H1 (cell line): ENCODE results near the gene MSI2.

Source experiments
- BRCA1 ChIP-seq: IDR thresholded peaks from 2 replicates; pipeline ENCODE4 v1.6.1; 2012; ENCODE audit warnings: low read depth, low read length, improper control_type of control experiment
- CHD2 ChIP-seq: IDR thresholded peaks from 2 replicates; pipeline ENCODE4 v1.6.1; 2012; ENCODE audit warnings: low read length, improper control_type of control experiment
- CTCF ChIP-seq, 3 experiments: IDR thresholded peaks; 1 replicate in 2 of 3; 2 replicates in 1 of 3; pipeline versions ENCODE4 v1.5.1 to v1.6.1; 2011; ENCODE audit warnings: low read length in 3 of 3, mild to moderate bottlenecking in 3 of 3, inconsistent platforms in 2 of 3, low read depth in 1 of 3, moderate library complexity in 1 of 3; ENCODE audit not compliant: insufficient read depth in 1 of 3; ENCODE audit errors: control extremely low read depth in 1 of 3
- POLR2A ChIP-seq, 2 experiments: IDR thresholded peaks; 1 replicate in 1 of 2; 2 replicates in 1 of 2; pipeline ENCODE4 v1.6.1; 2011; ENCODE audit warnings: low read depth in 2 of 2, low read length in 2 of 2, mild to moderate bottlenecking in 2 of 2; ENCODE audit errors: control extremely low read depth in 1 of 2
- RFX5 ChIP-seq: IDR thresholded peaks from 2 replicates; pipeline ENCODE4 v1.6.1; 2011; ENCODE audit warnings: low read depth, low read length, improper control_type of control experiment, borderline replicate concordance
- YY1 ChIP-seq: IDR thresholded peaks from 2 replicates; pipeline ENCODE4 v1.6.1; 2011; ENCODE audit warnings: low read depth, mild to moderate bottlenecking, low read length

- TF ChIP-seq YY1 (no peak), POLR2A (IDR thresholded peaks at IDR 0.05; ENCODE audit: control extremely low read depth in 1 of 2, low read depth in 2 of 2, low read length in 2 of 2) (no peak), BRCA1 (no peak), RFX5 (no peak), CHD2 (no peak), CTCF (IDR thresholded peaks at IDR 0.05; ENCODE audit: control extremely low read depth in 1 of 3, insufficient read depth in 1 of 3, low read depth in 1 of 3, low read length in 3 of 3) (no peak)
These were observed 366.5 kb downstream of the MSI2 start for GRCh38 chr17:57622683-57623433.
